Retinal pigment epithelial cell (primary cell): ENCODE data around the gene PTGFRN.
"Not testable (repeated sequence)": the region's sequence is repeated elsewhere in the genome, so short reads cannot be mapped to it uniquely, and the experiment has no call there.

Experiments used
- DNase-seq: peaks from one replicate; pipeline ENCODE4 v3.0.0-alpha.2; 2010; ENCODE audit warnings: low read depth
- H3K4me3 ChIP-seq: 2 replicates; pipeline ENCODE4 v1.5.1; 2011; ENCODE audit warnings: mild to moderate bottlenecking, low read length, control low read depth, moderate library complexity
- TF ChIP-seq, protein P1 (sequence below): conservative IDR thresholded peaks from 2 replicates; pipeline ENCODE4 v1.5.1; 2011; ENCODE audit warnings: low read depth, low read length, control low read depth, inconsistent platforms

Gene PTGFRN

DNA sequence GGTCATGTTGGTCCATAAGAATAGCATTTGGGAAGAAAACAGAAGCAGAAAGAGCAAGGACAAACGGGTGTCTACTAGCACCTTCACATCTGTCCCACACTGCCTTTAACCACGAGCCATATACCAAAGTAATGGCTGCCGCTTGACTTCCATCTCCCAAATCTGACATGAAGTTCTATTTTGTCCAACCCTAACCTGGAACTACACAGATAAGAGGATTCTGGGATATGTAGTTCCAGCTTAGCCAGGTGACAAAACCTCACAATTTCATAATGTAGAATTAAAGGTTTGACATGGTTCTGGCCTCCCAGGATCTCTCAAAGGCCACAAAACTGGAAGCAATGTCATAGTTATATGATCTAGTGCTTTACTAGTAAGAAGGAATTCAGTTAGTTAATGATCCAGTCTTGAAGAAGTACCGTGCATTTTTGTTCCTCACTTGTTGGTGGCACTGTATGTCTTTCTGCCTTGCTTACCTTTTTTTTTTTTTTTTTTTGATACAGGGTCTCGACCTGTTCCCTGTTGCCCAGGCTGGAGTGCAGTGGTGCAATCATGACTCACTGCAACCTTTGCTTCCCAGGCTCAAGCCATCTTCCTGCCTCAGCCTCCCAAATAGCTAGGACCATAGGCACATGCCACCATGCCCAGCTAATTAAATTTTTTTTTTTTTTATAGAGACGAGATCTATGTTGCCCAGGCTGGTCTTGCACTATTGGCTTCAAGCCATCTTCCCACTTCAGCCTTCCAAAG lies 17.5 kb downstream of the PTGFRN start:
- TF ChIP-seq, protein P1, sequence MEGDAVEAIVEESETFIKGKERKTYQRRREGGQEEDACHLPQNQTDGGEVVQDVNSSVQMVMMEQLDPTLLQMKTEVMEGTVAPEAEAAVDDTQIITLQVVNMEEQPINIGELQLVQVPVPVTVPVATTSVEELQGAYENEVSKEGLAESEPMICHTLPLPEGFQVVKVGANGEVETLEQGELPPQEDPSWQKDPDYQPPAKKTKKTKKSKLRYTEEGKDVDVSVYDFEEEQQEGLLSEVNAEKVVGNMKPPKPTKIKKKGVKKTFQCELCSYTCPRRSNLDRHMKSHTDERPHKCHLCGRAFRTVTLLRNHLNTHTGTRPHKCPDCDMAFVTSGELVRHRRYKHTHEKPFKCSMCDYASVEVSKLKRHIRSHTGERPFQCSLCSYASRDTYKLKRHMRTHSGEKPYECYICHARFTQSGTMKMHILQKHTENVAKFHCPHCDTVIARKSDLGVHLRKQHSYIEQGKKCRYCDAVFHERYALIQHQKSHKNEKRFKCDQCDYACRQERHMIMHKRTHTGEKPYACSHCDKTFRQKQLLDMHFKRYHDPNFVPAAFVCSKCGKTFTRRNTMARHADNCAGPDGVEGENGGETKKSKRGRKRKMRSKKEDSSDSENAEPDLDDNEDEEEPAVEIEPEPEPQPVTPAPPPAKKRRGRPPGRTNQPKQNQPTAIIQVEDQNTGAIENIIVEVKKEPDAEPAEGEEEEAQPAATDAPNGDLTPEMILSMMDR = no peak
- H3K4me3 ChIP-seq = no peak overlapping the region
- no peak for DNase-seq

DNA sequence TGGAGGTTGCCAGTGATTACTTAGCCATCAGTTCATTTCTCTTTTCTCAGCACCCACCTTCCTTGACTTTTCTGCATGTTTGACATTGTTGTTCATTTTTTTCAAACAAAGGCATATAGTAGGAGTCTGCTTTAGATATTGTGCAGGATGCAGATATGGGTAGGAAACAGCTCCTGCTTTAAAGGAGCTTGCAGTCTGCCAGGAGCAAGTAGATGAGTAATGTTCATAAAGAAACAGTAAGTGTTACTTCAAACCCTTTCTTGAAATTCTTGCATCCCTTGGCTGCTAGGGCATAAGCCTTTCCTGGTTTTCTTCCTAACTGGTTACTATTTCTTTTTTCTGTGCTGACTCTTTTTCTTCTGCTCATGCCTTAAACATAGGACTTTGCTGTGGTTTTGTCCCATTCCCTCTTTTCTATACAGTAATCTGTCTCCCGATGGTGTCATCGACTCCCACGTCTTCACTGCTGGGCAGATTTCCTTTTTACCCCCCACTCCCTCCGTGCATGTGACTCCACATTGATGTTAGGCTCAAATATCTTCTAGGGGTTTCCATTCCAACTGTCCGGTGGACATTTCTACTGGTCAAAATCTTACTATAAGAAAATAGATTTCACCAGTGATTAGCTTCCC lies 20.4 kb downstream of the PTGFRN start:
- TF ChIP-seq, protein P1 = no peak
- DNase-seq = no peak
- no peak overlapping the region for H3K4me3 ChIP-seq

DNA sequence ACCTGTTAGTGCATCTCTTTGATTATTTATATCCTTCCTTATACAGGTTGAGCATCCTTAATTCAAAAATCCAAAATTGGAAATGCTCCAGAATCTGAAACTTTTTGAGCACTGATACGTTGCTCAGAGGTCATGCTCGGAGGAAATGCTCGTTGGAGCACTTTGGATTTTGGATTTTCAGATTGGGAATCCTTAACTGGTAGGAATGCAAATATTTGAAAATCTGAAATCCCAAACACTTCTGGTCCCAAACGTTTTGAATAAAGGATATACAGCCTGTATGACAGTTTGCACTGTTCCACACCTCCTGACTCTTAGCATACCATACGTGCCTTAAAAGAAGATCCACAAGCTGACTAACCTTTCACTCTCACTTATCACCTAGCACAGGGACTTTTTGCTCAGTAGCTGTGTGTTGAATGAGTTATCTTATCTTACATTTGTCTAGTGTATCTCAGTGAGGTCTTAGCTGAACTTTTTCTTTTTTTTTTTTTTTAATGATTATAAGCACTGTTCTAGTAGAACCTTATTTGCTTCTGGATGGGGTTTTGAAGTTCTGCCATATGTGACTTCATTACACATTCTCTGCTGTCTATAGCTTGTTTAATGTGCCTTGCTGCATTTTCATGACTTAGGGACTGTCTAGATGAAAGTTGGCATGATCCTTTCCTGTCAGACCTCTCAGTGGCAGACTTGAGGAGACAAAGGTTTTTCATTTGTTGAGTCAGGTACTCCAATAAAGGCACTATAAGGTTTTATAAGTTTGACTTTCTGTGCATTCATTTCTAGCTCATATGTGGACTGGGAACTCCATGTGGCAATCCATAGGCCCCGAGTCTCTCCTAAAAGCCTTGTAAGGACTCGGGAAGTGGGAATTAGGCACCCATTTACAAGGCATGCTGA lies 21.6 kb downstream of the PTGFRN start:
- H3K4me3 ChIP-seq = no peak overlapping the region
- TF ChIP-seq, protein P1 = no peak
- DNase-seq = no peak

DNA sequence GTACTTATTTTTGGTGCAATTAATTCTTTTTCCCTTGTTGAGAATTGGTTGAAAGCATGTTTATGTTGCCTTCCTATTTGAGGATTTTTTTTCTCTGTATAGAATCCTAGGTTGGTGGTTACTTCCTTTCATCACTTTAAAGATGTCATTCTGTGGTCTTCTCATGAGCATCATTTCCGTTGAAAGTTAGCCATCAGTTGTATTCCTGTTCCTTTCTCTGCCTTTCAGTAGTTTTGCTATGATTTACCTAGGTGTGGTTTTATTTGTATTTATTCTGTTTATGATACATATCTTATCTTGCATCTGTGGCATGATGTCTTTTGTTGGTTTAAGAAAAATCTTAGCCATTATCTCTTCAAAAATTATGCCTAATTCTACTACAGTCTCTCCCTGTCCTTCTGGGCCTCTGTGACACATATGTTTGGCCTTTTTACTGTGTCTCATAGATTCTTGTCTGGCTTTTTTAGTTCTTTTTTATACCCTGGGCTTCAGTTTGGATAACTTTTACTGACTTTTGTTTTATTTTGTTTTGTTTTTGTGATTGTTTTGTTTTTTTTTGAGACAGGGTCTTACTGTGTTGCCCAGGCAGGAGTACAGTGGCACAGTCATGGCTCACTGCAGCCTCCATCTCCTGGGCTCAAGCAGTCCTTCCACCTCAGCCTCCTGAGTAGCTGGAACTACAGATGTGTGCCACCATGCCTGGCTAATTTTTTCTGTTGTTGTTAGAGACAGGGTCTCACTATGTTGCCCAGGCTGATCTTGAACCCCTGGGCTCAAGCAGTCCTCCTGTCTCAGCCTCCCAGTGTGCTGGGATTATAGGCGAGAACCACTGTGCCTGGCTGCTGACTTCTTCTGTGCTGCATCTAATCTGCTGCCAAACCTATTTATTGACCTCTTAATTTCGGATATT lies 24.1 kb downstream of the PTGFRN start:
- DNase-seq = no peak
- TF ChIP-seq, protein P1 = no peak
- H3K4me3 ChIP-seq = no peak overlapping the region

DNA sequence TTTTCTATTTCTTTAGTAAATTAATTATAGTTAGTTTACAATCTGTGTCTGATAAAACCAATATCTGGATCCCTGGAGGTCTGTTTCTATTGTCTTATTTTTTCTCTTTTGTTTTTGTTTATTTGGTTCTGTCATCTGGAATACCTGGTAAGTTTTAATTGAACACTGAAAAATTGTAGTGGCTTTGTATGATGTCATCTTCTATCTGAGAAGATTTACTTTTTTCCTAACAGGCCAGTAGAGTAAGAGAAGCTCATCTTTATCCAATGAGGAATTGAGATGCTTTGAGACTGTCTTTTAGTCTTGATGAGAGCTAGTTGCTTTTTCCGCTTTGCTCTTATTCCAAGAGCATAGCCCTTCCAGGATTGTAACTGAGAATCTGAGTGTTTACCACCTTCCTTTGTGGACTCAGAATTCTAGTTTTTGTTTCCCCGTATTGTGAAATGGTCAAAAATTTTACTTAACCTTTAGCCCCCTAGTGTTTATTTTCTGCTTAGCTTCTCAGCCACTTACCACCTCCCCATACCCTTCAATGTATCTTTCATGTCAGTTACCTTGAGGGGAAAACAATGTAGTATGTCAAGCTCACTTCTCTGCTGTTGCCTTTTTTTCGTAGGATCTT lies 25.0 kb downstream of the PTGFRN start:
- TF ChIP-seq, protein P1 = peak; percentile 36
- no peak overlapping the region for H3K4me3 ChIP-seq
- DNase-seq = no peak

DNA sequence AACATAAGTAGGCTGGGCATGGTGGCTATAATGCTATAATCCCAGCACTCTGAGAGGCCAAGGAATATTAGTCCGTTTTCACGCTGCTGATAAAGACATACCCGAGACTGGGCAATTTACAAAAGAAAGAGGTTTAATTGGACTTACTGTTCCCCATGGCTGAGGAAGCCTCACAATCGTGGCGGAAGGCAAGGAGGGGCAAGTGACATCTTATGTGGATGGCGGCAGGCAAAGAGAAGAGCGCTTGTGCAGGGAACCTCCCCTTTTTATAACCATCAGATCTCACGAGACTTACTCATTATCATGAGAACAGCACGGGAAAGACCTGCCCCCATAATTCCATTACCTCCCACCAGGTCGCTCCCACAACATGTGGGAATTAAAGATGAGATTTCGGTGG lies 28.5 kb downstream of the PTGFRN start:
- no peak for DNase-seq
- TF ChIP-seq, protein P1 = no peak
- H3K4me3 ChIP-seq = no peak overlapping the region

DNA sequence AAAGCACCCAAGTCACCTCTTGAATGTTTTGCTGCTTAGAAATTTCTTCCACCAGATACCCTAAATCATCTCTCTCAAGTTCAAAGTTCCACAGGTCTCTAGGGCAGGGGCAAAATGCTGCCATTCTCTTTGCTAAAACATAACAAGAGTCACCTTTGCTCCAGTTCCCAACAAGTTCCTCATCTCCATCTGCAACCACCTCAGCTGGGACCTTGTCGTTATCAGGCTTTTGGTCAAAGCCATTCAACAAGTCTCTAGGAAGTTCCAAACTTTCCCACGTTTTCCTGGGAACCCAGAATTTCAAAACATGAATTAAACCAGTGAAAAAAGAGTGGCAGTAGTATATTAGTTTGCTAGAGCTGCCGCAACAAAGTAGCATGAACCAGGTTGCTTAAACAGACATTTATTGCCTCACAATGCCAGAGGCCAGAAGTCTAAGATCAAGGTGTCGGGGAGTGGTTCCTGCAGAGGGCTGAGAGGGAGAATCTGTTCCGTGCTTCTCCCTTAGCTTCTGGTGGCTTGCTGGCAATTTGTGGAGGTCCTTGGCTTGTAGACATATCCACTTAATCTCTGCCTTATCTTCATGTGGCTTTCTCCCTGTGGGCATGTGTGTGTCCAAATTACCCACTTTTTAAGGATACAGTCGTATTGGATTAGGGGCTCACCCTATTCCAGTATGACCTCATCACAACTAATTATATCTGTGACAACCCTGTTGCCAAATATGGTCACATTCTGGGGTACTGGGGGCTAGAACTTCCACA lies 30.2 kb downstream of the PTGFRN start:
- H3K4me3 ChIP-seq, DNase-seq: not testable (repeated sequence)
